Endothelial cell of umbilical vein (primary cell): ENCODE data around the gene SNED1.

Experiments used
- CTCF ChIP-seq, 2 donors: IDR thresholded peaks; 1 replicate in 1 of 2; 2 replicates in 1 of 2; pipeline ENCODE4 v1.5.1; 2011; ENCODE audit warnings: low read length in 2 of 2, mild to moderate bottlenecking in 2 of 2, moderate library complexity in 2 of 2, control low read depth in 1 of 2, inconsistent platforms in 1 of 2, low read depth in 1 of 2; ENCODE audit not compliant: insufficient read depth in 1 of 2; ENCODE audit errors: extremely low read depth in 1 of 2
- EZH2 ChIP-seq: IDR thresholded peaks from 2 replicates; pipeline ENCODE4 v1.6.1; 2012; ENCODE audit warnings: borderline replicate concordance, low read depth, mild to moderate bottlenecking, moderate library complexity, low read length, inconsistent platforms; ENCODE audit not compliant: severe bottlenecking
- FOS ChIP-seq: IDR thresholded peaks from 2 replicates; pipeline ENCODE4 v1.6.1; 2011; ENCODE audit warnings: mild to moderate bottlenecking, low read length, moderate library complexity, borderline replicate concordance; ENCODE audit not compliant: insufficient read depth
- GATA2 ChIP-seq: IDR thresholded peaks from 2 replicates; pipeline ENCODE4 v1.7.0; 2011; ENCODE audit warnings: low read depth, mild to moderate bottlenecking, moderate library complexity, mixed read lengths, low read length; ENCODE audit not compliant: insufficient read length, insufficient read depth
- JUN ChIP-seq: IDR thresholded peaks from 2 replicates; pipeline ENCODE4 v1.6.1; 2011; ENCODE audit warnings: borderline replicate concordance, low read depth; ENCODE audit not compliant: insufficient read length, insufficient read depth
- MYC ChIP-seq: IDR thresholded peaks from one replicate; pipeline ENCODE4 v1.6.1; 2011; ENCODE audit warnings: mild to moderate bottlenecking, low read depth, low read length
- POLR2A ChIP-seq: IDR thresholded peaks from 2 replicates; pipeline ENCODE4 v1.6.1; 2012; ENCODE audit warnings: low read depth, mild to moderate bottlenecking, control low read depth, low read length
- POLR2AphosphoS5 ChIP-seq: IDR thresholded peaks from 2 replicates; pipeline ENCODE4 v1.6.1; 2012; ENCODE audit warnings: low read depth, mild to moderate bottlenecking, control low read depth, low read length, moderate library complexity; ENCODE audit not compliant: insufficient read depth

GRCh38 chr2:241010531-241011295 is 12.3 kb downstream of the SNED1 start:
- TF ChIP-seq GATA2 (no peak), POLR2A (no peak), CTCF (IDR thresholded peaks at IDR 0.05; ENCODE audit: extremely low read depth in 1 of 2, insufficient read depth in 1 of 2, low read depth in 1 of 2, low read length in 2 of 2) (no peak), JUN (no peak), MYC (no peak), EZH2 (no peak), FOS (no peak), POLR2AphosphoS5 (no peak)
